HG02759 (cell line): ENCODE results near the gene LIN37.
"Not testable (repeated sequence)": the region's sequence is repeated elsewhere in the genome, so short reads cannot be mapped to it uniquely, and the experiment has no call there.

Experiments
- ATAC-seq: cut with Tn5 transposase; IDR thresholded peaks from one replicate; pipeline ENCODE4 v1.9.1; 2021; ENCODE audit warnings: mild to moderate bottlenecking, moderate library complexity; ENCODE audit not compliant: unreplicated experiment

The LIN37 gene

GRCh38 chr19:35787227-35787799 is 38.9 kb downstream of the LIN37 start:
- no peak for ATAC-seq

- no peak for ATAC-seq
These were observed 40.0 kb downstream of the LIN37 start for GRCh38 chr19:35788205-35788960.

GRCh38 chr19:35789195-35789977 is 41.0 kb downstream of the LIN37 start:
- no peak for ATAC-seq

- ATAC-seq, result no peak
These were observed 41.9 kb downstream of the LIN37 start for GRCh38 chr19:35789978-35790944.

- no peak for ATAC-seq
These were observed 42.8 kb downstream of the LIN37 start for GRCh38 chr19:35790981-35791813.

GRCh38 chr19:35791814-35792279 is 43.5 kb downstream of the LIN37 start:
- ATAC-seq, result no peak

GRCh38 chr19:35792312-35792711 is 43.9 kb downstream of the LIN37 start:
- no peak for ATAC-seq

GRCh38 chr19:35792888-35793287 is 44.5 kb downstream of the LIN37 start:
- ATAC-seq, result no peak

- ATAC-seq, result no peak
These were observed 45.2 kb downstream of the LIN37 start for GRCh38 chr19:35793381-35794165.

GRCh38 chr19:35795564-35795963 is 47.2 kb downstream of the LIN37 start:
- ATAC-seq, result not testable (repeated sequence)

- no peak for ATAC-seq
These were observed 48.5 kb downstream of the LIN37 start for GRCh38 chr19:35796645-35797542.

GRCh38 chr19:35797663-35798062 is 49.3 kb downstream of the LIN37 start:
- ATAC-seq, result no peak

- no peak for ATAC-seq
These were observed 53.5 kb downstream of the LIN37 start for GRCh38 chr19:35801828-35802227.
